ENCODE measurements around the gene AMDHD2. TPM values are rescaled to one million over a fixed set of nuclear protein-coding genes. Genes with fewer than 3 reads are reported as not detected.

Gene AMDHD2
- total and polyA plus RNA-seq, 2 of the 13 experiments (the other 11 are each of a cell fraction or from before 2014, with no cell fraction given): 33.5 to 39.1 TPM

GRCh38 chr16:2471653-2472487 is 48.3 kb upstream of the AMDHD2 start (continued):
- TF ChIP-seq, protein P1, sequence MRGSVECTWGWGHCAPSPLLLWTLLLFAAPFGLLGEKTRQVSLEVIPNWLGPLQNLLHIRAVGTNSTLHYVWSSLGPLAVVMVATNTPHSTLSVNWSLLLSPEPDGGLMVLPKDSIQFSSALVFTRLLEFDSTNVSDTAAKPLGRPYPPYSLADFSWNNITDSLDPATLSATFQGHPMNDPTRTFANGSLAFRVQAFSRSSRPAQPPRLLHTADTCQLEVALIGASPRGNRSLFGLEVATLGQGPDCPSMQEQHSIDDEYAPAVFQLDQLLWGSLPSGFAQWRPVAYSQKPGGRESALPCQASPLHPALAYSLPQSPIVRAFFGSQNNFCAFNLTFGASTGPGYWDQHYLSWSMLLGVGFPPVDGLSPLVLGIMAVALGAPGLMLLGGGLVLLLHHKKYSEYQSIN (CRISPR knock-in tag; IDR thresholded peaks at IDR 0.05; ENCODE audit: borderline replicate concordance): no peak
- TF ChIP-seq HINFP (CRISPR knock-in tag; IDR thresholded peaks at IDR 0.05; ENCODE audit: low read depth): peak; percentile 68; the same call in 1 of the 2 replicates
- no peak for TF ChIP-seq SAP130 (CRISPR knock-in tag; IDR thresholded peaks at IDR 0.05; ENCODE audit: low read depth)
- TF ChIP-seq, protein P2, sequence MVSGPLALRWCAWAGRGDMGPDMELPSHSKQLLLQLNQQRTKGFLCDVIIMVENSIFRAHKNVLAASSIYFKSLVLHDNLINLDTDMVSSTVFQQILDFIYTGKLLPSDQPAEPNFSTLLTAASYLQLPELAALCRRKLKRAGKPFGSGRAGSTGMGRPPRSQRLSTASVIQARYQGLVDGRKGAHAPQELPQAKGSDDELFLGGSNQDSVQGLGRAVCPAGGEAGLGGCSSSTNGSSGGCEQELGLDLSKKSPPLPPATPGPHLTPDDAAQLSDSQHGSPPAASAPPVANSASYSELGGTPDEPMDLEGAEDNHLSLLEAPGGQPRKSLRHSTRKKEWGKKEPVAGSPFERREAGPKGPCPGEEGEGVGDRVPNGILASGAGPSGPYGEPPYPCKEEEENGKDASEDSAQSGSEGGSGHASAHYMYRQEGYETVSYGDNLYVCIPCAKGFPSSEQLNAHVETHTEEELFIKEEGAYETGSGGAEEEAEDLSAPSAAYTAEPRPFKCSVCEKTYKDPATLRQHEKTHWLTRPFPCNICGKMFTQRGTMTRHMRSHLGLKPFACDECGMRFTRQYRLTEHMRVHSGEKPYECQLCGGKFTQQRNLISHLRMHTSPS (CRISPR knock-in tag; IDR thresholded peaks at IDR 0.05; ENCODE audit: low read depth): peak; percentile 3; the same call in 1 of the 2 replicates
- TF ChIP-seq WIZ (CRISPR knock-in tag; IDR thresholded peaks at IDR 0.05): no peak
- peak; percentile 12; the same call in 1 of the 2 replicates for TF ChIP-seq ARID4A (CRISPR knock-in tag; IDR thresholded peaks at IDR 0.05; ENCODE audit: borderline replicate concordance)
- 0 out of 2 replicates have a peak, but pooled peaks have one; percentile 18 for TF ChIP-seq ETV6 (CRISPR knock-in tag; conservative IDR thresholded peaks at IDR 0.05)
- TF ChIP-seq, protein P3, sequence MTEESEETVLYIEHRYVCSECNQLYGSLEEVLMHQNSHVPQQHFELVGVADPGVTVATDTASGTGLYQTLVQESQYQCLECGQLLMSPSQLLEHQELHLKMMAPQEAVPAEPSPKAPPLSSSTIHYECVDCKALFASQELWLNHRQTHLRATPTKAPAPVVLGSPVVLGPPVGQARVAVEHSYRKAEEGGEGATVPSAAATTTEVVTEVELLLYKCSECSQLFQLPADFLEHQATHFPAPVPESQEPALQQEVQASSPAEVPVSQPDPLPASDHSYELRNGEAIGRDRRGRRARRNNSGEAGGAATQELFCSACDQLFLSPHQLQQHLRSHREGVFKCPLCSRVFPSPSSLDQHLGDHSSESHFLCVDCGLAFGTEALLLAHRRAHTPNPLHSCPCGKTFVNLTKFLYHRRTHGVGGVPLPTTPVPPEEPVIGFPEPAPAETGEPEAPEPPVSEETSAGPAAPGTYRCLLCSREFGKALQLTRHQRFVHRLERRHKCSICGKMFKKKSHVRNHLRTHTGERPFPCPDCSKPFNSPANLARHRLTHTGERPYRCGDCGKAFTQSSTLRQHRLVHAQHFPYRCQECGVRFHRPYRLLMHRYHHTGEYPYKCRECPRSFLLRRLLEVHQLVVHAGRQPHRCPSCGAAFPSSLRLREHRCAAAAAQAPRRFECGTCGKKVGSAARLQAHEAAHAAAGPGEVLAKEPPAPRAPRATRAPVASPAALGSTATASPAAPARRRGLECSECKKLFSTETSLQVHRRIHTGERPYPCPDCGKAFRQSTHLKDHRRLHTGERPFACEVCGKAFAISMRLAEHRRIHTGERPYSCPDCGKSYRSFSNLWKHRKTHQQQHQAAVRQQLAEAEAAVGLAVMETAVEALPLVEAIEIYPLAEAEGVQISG (CRISPR knock-in tag; IDR thresholded peaks at IDR 0.05): peak; percentile 43
- TF ChIP-seq HDAC1 (CRISPR knock-in tag; IDR thresholded peaks at IDR 0.05): 0 out of 2 replicates have a peak, but pooled peaks have one; percentile 34
- TF ChIP-seq ZNF777 (CRISPR knock-in tag; IDR thresholded peaks at IDR 0.05): peak; percentile 80
- TF ChIP-seq ZNF616 (CRISPR knock-in tag; IDR thresholded peaks at IDR 0.05; ENCODE audit: low read depth): peak; percentile 64
- peak; percentile 52; the same call in 1 of the 2 replicates for TF ChIP-seq FOXC1 (CRISPR knock-in tag; IDR thresholded peaks at IDR 0.05; ENCODE audit: borderline replicate concordance)
- TF ChIP-seq ZNF549 (CRISPR knock-in tag; IDR thresholded peaks at IDR 0.05): no peak
- TF ChIP-seq, protein P4, sequence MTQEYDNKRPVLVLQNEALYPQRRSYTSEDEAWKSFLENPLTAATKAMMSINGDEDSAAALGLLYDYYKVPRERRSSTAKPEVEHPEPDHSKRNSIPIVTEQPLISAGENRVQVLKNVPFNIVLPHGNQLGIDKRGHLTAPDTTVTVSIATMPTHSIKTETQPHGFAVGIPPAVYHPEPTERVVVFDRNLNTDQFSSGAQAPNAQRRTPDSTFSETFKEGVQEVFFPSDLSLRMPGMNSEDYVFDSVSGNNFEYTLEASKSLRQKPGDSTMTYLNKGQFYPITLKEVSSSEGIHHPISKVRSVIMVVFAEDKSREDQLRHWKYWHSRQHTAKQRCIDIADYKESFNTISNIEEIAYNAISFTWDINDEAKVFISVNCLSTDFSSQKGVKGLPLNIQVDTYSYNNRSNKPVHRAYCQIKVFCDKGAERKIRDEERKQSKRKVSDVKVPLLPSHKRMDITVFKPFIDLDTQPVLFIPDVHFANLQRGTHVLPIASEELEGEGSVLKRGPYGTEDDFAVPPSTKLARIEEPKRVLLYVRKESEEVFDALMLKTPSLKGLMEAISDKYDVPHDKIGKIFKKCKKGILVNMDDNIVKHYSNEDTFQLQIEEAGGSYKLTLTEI (CRISPR knock-in tag; conservative IDR thresholded peaks at IDR 0.05): no peak
